ENCODE data around the gene MYCN.
"Not testable (repeated sequence)": the region's sequence is repeated elsewhere in the genome, so short reads cannot be mapped to it uniquely, and the experiment has no call there.

Gene MYCN

DNA sequence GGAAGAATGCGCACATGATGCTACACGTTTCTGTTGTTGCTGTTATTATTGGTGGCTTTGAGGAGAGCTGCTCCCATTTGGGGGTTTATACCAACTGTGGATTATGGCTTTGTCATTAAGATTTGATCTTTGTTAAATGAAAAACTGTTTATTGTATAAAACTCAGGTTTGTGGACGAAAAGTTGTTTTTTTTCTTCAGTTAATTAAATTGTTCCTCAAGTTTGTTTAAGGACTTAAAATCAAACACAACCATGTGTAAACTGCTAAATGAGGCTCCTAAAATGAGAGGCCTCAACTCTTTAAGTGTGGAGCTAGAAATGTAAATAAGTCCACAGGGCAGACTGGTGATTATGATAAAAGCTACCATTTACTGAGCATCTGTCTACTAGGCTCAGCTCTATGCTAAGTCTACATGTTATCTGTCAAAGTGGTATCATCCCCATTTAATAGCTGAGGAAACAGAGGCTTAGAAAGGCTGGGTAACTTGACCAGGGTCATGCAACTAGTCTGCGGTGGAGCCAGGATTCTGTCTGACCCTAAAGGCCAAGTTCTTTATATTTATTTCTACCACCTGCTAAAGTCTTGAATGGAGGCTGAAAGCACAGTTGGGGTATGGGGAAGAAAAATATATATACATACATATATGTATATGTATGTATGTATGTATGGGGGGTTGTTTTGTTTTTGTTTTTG lies 4.1 kb downstream of the MYCN start:
- no peak for DNase-seq

DNA sequence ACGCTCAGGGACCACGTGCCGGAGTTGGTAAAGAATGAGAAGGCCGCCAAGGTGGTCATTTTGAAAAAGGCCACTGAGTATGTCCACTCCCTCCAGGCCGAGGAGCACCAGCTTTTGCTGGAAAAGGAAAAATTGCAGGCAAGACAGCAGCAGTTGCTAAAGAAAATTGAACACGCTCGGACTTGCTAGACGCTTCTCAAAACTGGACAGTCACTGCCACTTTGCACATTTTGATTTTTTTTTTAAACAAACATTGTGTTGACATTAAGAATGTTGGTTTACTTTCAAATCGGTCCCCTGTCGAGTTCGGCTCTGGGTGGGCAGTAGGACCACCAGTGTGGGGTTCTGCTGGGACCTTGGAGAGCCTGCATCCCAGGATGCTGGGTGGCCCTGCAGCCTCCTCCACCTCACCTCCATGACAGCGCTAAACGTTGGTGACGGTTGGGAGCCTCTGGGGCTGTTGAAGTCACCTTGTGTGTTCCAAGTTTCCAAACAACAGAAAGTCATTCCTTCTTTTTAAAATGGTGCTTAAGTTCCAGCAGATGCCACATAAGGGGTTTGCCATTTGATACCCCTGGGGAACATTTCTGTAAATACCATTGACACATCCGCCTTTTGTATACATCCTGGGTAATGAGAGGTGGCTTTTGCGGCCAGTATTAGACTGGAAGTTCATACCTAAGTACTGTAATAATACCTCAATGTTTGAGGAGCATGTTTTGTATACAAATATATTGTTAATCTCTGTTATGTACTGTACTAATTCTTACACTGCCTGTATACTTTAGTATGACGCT lies 5.8 kb downstream of the MYCN start:
- no peak for DNase-seq

GRCh38 chr2:15946983-15947382 lies 6.6 kb downstream of the MYCN start:
- no peak for DNase-seq

DNA sequence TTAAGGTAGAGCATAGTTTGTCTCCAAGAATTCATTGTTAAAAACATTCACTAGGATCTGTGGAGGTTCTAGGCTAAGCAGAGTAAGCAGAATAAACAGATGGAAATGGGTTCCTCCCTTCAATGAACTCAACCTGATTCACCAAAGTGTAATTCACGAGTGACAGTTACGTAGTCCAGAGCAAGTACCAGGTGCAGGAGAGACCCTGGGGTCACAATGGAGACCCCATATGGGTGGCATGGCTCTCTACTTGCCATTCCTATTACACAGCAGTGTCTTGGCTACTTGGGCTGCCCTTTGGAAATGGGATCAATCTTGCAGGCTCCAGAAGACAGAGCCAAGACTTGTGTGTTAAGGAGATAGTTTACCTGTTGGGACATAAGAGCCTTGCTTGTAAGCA lies 7.1 kb downstream of the MYCN start:
- no peak for DNase-seq

DNA sequence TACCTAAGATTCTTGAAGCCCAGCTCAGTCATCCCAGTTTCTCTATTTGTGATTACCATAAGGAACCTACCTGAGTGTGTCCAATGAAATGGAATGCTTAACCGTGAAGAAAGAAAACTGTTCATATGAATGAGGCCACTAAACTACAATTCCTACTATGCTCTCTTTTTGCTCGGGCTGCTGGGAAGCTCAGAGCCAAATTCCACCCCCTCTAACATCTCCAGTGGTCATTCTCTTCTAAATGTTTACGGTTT lies 8.3 kb downstream of the MYCN start:
- no peak for DNase-seq

GRCh38 chr2:15949126-15949525 lies 8.8 kb downstream of the MYCN start:
- DNase-seq = no peak

DNA sequence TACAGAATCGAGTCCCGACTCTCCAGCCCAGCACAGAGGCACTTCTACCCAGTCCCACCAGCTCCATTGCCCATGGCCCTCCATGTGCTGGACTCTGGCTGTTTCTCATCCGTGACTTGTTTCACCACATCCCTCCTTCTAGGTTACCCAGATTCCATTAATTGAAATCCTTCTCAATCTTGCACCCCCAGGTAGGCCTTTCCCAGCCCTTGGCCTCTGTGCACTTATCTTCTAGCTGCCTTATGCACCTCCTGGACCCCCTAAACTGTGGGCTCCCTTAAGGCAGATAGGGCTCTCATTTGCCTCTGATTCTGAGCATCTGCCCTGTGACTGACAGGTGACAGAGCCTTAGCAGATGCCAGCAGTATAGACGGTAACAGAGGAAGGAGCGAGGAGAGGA lies 9.2 kb downstream of the MYCN start:
- no peak for DNase-seq

GRCh38 chr2:15950088-15950952 lies 10.0 kb downstream of the MYCN start:
- DNase-seq = no peak

DNA sequence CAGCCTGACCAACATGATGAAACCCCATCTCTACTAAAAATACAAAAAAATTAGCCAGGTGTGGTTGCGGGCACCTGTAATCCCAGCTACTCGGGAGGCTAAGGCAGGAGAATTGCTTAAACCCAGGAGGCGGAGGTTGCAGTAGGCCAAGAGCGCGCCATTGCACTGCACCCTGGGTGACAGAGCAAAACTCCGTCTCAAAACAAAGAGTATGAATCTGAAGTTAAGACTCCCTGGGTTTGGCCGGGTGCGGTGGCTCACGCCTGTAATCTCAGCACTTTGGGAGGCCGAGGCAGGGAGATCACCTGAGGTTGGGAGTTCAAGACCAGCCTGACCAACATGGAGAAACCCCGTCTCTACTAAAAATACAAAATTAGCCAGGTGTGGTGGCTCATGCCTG lies 11.6 kb downstream of the MYCN start:
- not testable (repeated sequence) for DNase-seq

DNA sequence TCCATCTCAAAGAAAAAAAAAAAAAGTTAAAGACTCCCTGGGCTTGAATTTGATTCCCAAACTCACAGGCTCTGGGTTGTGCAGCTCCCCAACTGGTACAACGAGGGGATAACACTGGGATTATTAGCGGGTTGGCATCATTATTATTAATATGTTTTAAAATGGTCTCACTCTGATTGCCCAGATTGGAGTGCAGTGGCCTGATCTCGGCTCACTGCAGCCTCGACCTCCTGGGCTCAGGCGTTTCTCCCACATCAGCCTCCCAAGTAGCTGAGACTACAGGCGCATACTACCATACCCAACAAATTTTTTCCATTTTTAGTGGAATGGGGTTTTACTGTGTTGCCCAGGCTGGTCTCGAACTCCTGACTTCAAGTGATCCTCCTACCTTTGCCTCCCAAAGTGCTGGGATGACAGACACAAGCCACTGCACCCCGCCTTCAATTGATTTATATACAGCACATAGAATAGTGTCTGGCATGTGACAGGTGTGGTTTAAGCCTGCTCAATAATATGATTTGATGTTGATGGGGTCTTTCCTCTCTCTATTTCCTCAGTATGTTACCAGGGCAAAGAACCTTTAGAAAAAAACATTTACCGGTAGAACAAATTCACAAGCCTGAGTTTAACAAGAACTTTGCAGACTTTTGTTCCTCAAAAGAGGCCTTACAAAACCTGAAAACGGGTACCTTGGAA lies 12.2 kb downstream of the MYCN start:
- no peak for DNase-seq

DNA sequence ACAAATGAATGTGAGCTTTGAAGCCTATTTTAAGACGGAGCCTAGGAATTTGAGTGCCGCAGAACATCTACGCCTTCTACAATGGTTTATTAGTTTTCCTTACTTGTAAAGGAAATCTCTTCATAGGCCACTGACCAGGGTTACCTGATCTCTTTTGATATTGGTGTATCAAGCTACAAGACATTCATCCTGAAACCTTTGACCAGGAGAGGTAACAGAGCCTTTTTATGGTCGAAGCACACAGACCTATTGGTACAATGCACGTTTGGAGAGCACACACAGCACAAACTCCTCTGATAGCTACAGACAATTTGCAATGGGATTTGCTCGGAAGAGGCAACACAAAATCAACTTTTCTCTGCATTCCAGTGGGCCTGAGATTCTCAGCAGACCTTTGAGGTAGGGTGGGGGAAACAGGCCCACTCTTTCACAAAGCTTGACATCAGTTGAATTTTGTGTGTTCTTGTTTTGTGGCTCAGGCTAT lies 12.8 kb downstream of the MYCN start:
- DNase-seq = no peak

DNA sequence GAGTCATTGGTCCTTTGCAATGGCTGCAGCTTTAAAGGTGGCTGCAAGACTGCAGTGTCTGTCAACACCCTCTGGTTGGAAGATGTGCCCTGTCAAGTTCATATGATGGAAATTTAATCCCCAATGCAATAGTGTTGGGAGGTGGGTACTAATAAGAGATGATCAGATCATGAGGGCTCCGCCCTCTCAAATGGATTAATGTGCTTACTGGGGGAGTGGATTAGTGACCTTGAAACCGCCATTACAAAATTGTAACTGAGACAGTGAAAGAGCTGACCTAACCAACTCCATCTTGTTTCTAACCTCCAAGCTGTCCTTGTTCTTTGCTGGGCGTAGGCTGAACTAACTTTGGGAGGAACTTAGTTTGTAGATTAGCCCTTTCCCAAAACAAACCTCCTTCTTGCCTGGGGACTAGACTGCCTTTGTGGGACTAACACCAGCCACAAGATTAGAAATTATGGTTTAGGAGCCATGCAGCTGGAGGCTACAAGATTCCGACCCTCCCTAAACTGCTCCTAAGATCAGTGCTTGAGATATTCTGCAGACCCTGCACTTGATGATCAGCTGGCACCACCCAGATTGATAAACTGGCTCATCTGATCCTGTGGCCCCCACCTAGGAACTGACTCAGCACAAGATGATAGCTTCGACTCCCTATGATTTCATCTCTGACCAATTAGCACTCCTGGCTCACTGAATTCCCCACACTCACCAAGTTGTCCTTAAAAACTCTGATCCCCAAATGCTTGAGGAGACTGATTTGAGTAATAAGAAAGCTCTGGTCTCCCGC lies 13.7 kb downstream of the MYCN start:
- no peak for DNase-seq

DNA sequence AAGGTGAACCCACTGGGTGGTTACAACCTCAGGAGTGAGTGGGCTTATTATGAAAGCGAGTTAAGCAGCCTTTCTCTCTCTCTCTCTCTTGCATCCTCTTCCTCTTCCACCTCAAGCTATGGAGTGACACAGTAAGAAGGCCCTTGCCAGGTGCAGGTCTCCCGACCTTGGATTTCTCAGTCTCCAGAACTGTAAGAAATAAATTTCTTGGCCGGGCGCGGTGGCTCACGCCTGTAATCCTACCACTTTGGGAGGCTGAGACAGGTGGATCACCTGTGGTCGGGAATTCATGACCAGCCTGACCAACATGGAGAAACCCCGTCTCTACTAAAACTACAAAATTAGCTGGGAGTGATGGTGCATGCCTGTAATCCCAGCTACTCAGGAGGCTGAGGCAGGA lies 14.4 kb downstream of the MYCN start:
- DNase-seq = no peak

DNA sequence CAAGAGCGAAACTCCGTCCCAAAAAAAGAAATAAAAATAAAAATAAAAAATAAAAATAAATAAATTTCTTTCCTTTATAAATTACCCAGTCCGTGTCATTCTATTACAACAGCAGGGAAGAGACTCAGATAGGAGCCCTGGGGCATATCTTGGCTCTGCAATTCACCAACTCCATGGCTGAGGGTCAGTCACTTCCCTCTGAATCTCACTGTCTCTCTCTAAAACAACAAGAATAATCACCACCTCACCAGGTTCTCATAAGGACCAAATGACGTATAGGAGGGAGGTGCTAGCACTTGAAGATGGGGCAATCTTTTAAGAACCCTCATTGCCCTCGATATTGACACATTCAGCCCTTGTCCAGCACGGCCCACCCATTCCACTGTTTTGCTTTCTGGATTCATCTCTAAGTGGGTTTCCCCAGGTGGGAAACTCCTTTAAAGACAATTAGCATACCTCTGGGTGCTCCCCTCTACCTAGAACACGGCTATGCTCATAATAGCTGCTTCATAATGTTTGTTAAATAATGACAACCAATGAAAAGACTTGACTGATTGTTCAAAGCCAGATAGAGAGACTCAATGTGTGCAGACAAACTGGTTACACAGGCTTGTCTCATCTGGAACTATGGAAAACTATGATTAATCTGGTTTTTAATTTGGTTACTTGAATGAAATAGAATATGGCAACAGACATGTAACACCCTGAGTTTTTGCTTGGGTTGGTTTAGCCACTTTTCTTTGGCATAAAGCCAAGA lies 15.1 kb downstream of the MYCN start:
- DNase-seq = no peak

DNA sequence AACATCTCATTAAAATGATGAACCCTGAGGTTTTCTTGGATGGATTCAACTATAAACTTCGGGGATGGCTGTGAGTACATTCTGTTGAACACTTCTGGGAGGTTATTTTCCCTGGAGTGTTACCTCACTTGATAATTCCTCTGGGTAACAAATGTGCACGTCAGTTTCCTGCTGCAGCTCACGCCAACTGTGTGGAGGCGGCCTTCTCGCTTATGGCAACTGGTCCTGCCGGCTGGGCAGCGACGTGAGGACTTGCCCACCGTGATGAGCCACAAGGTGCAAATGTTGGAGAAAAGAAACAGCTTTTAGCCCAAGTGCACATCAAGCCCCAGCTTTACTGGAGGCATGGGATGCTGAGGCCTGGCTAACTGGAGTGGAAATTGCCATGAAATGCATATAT lies 15.9 kb downstream of the MYCN start:
- DNase-seq = no peak

- DNase-seq = no peak
Observed at GRCh38 chr2:15956751-15957736, 16.7 kb downstream of the MYCN start.

- DNase-seq = no peak
Observed at GRCh38 chr2:15957881-15958713, 17.7 kb downstream of the MYCN start.

GRCh38 chr2:15959331-15960153 lies 19.2 kb downstream of the MYCN start:
- DNase-seq = no peak
